Prostate gland (tissue), 2 donors: ENCODE measurements around the gene GIPR.

Source experiments
- CTCF ChIP-seq, 4 experiments: fragments of 200-600 bp in 2 of 4; fragments of 450-650 bp in 2 of 4; sonication (generic) in 2 of 4; IDR thresholded peaks; 1 replicate in 3 of 4; 2 replicates in 1 of 4; pipeline ENCODE4 v1.5.1; 2016 to 2019; ENCODE audit warnings: antibody characterized with exemption in 4 of 4, mild to moderate bottlenecking in 2 of 4, moderate library complexity in 2 of 4
- POLR2A ChIP-seq: fragments of 450-650 bp; IDR thresholded peaks from one replicate; pipeline ENCODE4 v1.6.1; 2016; ENCODE audit warnings: antibody characterized with exemption, mild to moderate bottlenecking
- POLR2AphosphoS5 ChIP-seq: sonication (generic); formaldehyde crosslinking; IDR thresholded peaks from one replicate; pipeline ENCODE4 v1.6.1; 2017; ENCODE audit warnings: antibody characterized with exemption

- TF ChIP-seq CTCF (IDR thresholded peaks at IDR 0.05) (no peak), POLR2AphosphoS5 (no peak), POLR2A (no peak)
These were observed 7.4 kb upstream of the GIPR start for GRCh38 chr19:45660636-45661035.
